ENCODE measurements around the gene PALLD.

Gene PALLD

GRCh38 chr4:168574581-168575295 is 77.9 kb downstream of the PALLD start:
- H3K4me3 ChIP-seq (ENCODE audit: low read length), result no peak overlapping the region
- DNase-seq (ENCODE audit: low read depth, low spot score), result no peak

GRCh38 chr4:168575473-168575872 is 78.6 kb downstream of the PALLD start:
- no peak overlapping the region for H3K4me3 ChIP-seq (ENCODE audit: low read length)
- DNase-seq (ENCODE audit: low read depth, low spot score), result no peak

- no peak for DNase-seq (ENCODE audit: low read depth, low spot score)
- H3K4me3 ChIP-seq (ENCODE audit: low read length), result no peak overlapping the region
Measured at GRCh38 chr4:168577624-168578023, 80.8 kb downstream of the PALLD start.

- H3K4me3 ChIP-seq (ENCODE audit: low read length), result no peak overlapping the region
- DNase-seq (ENCODE audit: low read depth, low spot score), result no peak
Measured at GRCh38 chr4:168580228-168580627, 83.4 kb downstream of the PALLD start.

- DNase-seq (ENCODE audit: low read depth, low spot score), result no peak
- no peak overlapping the region for H3K4me3 ChIP-seq (ENCODE audit: low read length)
Measured at GRCh38 chr4:168584321-168584771, 87.5 kb downstream of the PALLD start.

- no peak overlapping the region for H3K4me3 ChIP-seq (ENCODE audit: low read length)
- peak; percentile 21 for DNase-seq (ENCODE audit: low read depth, low spot score)
Measured at GRCh38 chr4:168585168-168586091, 88.6 kb downstream of the PALLD start.

- no peak overlapping the region for H3K4me3 ChIP-seq (ENCODE audit: low read length)
- DNase-seq (ENCODE audit: low read depth, low spot score), result no peak
Measured at GRCh38 chr4:168586926-168587325, 90.1 kb downstream of the PALLD start.

- DNase-seq (ENCODE audit: low read depth, low spot score), result no peak
- H3K4me3 ChIP-seq (ENCODE audit: low read length), result no peak overlapping the region
Measured at GRCh38 chr4:168587411-168588125, 90.7 kb downstream of the PALLD start.

- no peak overlapping the region for H3K4me3 ChIP-seq (ENCODE audit: low read length)
- no peak for DNase-seq (ENCODE audit: low read depth, low spot score)
Measured at GRCh38 chr4:168588916-168589531, 92.2 kb downstream of the PALLD start.

GRCh38 chr4:168592676-168593075 is 95.8 kb downstream of the PALLD start:
- DNase-seq (ENCODE audit: low read depth, low spot score), result no peak
- no peak overlapping the region for H3K4me3 ChIP-seq (ENCODE audit: low read length)

- no peak overlapping the region for H3K4me3 ChIP-seq (ENCODE audit: low read length)
- DNase-seq (ENCODE audit: low read depth, low spot score), result no peak
Measured at GRCh38 chr4:168593399-168593798, 96.5 kb downstream of the PALLD start.

GRCh38 chr4:168594121-168594520 is 97.3 kb downstream of the PALLD start:
- DNase-seq (ENCODE audit: low read depth, low spot score), result no peak

GRCh38 chr4:168598191-168598590 is 101.3 kb downstream of the PALLD start:
- no peak for DNase-seq (ENCODE audit: low read depth, low spot score)

More at GRCh38 chr4:168594121-168594520, 97.3 kb downstream of the PALLD start:
- H3K4me3 ChIP-seq (ENCODE audit: low read length), result no peak overlapping the region

GRCh38 chr4:168600796-168601583 is 104.1 kb downstream of the PALLD start:
- no peak overlapping the region for H3K4me3 ChIP-seq (ENCODE audit: low read length)
- DNase-seq (ENCODE audit: low read depth, low spot score), result no peak

More at GRCh38 chr4:168598191-168598590, 101.3 kb downstream of the PALLD start:
- no peak overlapping the region for H3K4me3 ChIP-seq (ENCODE audit: low read length)

GRCh38 chr4:168601899-168602298 is 105.0 kb downstream of the PALLD start:
- H3K4me3 ChIP-seq (ENCODE audit: low read length), result no peak overlapping the region
- no peak for DNase-seq (ENCODE audit: low read depth, low spot score)

GRCh38 chr4:168604496-168605373 is 107.9 kb downstream of the PALLD start:
- H3K4me3 ChIP-seq (ENCODE audit: low read length), result no peak overlapping the region
- DNase-seq (ENCODE audit: low read depth, low spot score), result no peak

GRCh38 chr4:168605411-168605810 is 108.6 kb downstream of the PALLD start:
- no peak overlapping the region for H3K4me3 ChIP-seq (ENCODE audit: low read length)

More at GRCh38 chr4:168605411-168605810, 108.6 kb downstream of the PALLD start:
- no peak for DNase-seq (ENCODE audit: low read depth, low spot score)
